ENCODE data around the gene HS3ST6.
"Not testable (repeated sequence)": the region's sequence is repeated elsewhere in the genome, so short reads cannot be mapped to it uniquely, and the experiment has no call there.

HS3ST6 gene

GRCh38 chr16:1929105-1929504 is 10.9 kb upstream of the HS3ST6 start:
- no peak for DNase-seq (ENCODE audit: low read depth in 2 of 2, low spot score in 1 of 2)

GRCh38 chr16:1926271-1926670 is 8.1 kb upstream of the HS3ST6 start:
- no peak for DNase-seq (ENCODE audit: low read depth in 2 of 2, low spot score in 1 of 2)

GRCh38 chr16:1924095-1924494 is 5.9 kb upstream of the HS3ST6 start:
- no peak for DNase-seq (ENCODE audit: low read depth in 2 of 2, low spot score in 1 of 2)

GRCh38 chr16:1923299-1924034 is 5.3 kb upstream of the HS3ST6 start:
- DNase-seq (ENCODE audit: low read depth in 2 of 2, low spot score in 1 of 2) = no peak

- no peak for DNase-seq (ENCODE audit: low read depth in 2 of 2, low spot score in 1 of 2)
Observed at GRCh38 chr16:1922357-1922756, 4.1 kb upstream of the HS3ST6 start.

GRCh38 chr16:1920727-1921171 is 2.5 kb upstream of the HS3ST6 start:
- no peak for DNase-seq (ENCODE audit: low read depth in 2 of 2, low spot score in 1 of 2)

GRCh38 chr16:1920122-1920521 is 1.9 kb upstream of the HS3ST6 start:
- not testable (repeated sequence) for DNase-seq (ENCODE audit: low read depth in 2 of 2, low spot score in 1 of 2)

- DNase-seq (ENCODE audit: low read depth in 2 of 2, low spot score in 1 of 2) = no peak
Observed at GRCh38 chr16:1919327-1919998, 1.2 kb upstream of the HS3ST6 start.

- DNase-seq (ENCODE audit: low read depth in 2 of 2, low spot score in 1 of 2) = no peak
Observed at GRCh38 chr16:1917665-1918350, 407 bp downstream of the HS3ST6 start.

- DNase-seq (ENCODE audit: low read depth in 2 of 2, low spot score in 1 of 2) = no peak
Observed at GRCh38 chr16:1917056-1917664, 1.1 kb downstream of the HS3ST6 start.

- no peak for DNase-seq (ENCODE audit: low read depth in 2 of 2, low spot score in 1 of 2)
Observed at GRCh38 chr16:1916640-1916990, 1.6 kb downstream of the HS3ST6 start.

GRCh38 chr16:1915732-1916639 is 2.2 kb downstream of the HS3ST6 start:
- DNase-seq (ENCODE audit: low read depth in 2 of 2, low spot score in 1 of 2) = no peak

GRCh38 chr16:1914988-1915387 is 3.2 kb downstream of the HS3ST6 start:
- no peak for DNase-seq (ENCODE audit: low read depth in 2 of 2, low spot score in 1 of 2)

GRCh38 chr16:1914084-1914608 is 4.1 kb downstream of the HS3ST6 start:
- DNase-seq (ENCODE audit: low read depth in 2 of 2, low spot score in 1 of 2) = no peak

GRCh38 chr16:1913327-1914083 is 4.7 kb downstream of the HS3ST6 start:
- no peak for DNase-seq (ENCODE audit: low read depth in 2 of 2, low spot score in 1 of 2)

- no peak for DNase-seq (ENCODE audit: low read depth in 2 of 2, low spot score in 1 of 2)
Observed at GRCh38 chr16:1912215-1912543, 6.0 kb downstream of the HS3ST6 start.

- DNase-seq (ENCODE audit: low read depth in 2 of 2, low spot score in 1 of 2) = no peak
Observed at GRCh38 chr16:1911467-1912214, 6.6 kb downstream of the HS3ST6 start.

- no peak for DNase-seq (ENCODE audit: low read depth in 2 of 2, low spot score in 1 of 2)
Observed at GRCh38 chr16:1909561-1910231, 8.5 kb downstream of the HS3ST6 start.

GRCh38 chr16:1908983-1909382 is 9.2 kb downstream of the HS3ST6 start:
- no peak for DNase-seq (ENCODE audit: low read depth in 2 of 2, low spot score in 1 of 2)

Measured in stimulated activated CD8-positive, alpha-beta memory T cell treated with anti-CD3 and anti-CD28 coated beads, Interleukin-4, amount 100 ng/mL, for 4 hours (primary cell).